Measurements from ENCODE around the gene KCNC2. TPM values are rescaled to one million over a fixed set of nuclear protein-coding genes. Genes with fewer than 3 reads are reported as not detected.
A peak's percentile ranks its signal among the peaks of the same experiment; 100 is the strongest.

The KCNC2 gene
- total and polyA plus RNA-seq, 11 donors, result not detected

DNA sequence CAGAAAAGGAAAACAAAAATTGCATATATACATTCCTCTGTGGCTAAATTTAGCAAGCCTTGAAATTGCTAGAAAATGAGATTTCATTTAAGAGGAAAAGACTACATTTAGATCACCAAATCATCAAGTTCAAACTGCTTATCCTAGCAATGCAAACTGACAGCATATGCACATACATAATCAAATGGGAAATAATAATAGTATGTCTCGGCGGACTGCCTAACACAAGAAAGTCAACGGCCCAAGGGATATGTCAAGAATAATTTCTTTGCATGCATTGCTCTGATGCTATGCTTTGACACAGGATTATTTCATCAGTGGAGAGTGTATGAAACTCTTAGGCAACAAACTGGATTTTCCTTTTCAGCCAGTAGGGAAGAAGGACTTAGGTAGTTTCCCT, 107.9 kb downstream of the KCNC2 start:
- ATAC-seq (no peak), DNase-seq (no peak)
- H3K27me3 ChIP-seq, result no peaks in the 10 kb centered on the region
- no peaks in the 10 kb centered on the region for H3K36me3 ChIP-seq
- no peaks in the 10 kb centered on the region for H3K4me1 ChIP-seq
- no peak overlapping the region for H3K4me3 ChIP-seq
- 78 to 91% (median 88%) methylated on average over 3 of the region's 3 CpGs for WGBS, 4 donors
- intact Hi-C loops (cut with DNase I), result no loop called here
- no peak overlapping the region for H3K27ac ChIP-seq
- no peaks in the 10 kb centered on the region for H3K9me3 ChIP-seq
- TF ChIP-seq POLR2A (IDR thresholded peaks at IDR 0.05), result no peak
- TF ChIP-seq, protein P1, sequence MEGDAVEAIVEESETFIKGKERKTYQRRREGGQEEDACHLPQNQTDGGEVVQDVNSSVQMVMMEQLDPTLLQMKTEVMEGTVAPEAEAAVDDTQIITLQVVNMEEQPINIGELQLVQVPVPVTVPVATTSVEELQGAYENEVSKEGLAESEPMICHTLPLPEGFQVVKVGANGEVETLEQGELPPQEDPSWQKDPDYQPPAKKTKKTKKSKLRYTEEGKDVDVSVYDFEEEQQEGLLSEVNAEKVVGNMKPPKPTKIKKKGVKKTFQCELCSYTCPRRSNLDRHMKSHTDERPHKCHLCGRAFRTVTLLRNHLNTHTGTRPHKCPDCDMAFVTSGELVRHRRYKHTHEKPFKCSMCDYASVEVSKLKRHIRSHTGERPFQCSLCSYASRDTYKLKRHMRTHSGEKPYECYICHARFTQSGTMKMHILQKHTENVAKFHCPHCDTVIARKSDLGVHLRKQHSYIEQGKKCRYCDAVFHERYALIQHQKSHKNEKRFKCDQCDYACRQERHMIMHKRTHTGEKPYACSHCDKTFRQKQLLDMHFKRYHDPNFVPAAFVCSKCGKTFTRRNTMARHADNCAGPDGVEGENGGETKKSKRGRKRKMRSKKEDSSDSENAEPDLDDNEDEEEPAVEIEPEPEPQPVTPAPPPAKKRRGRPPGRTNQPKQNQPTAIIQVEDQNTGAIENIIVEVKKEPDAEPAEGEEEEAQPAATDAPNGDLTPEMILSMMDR (IDR thresholded peaks at IDR 0.05), result no peak

DNA sequence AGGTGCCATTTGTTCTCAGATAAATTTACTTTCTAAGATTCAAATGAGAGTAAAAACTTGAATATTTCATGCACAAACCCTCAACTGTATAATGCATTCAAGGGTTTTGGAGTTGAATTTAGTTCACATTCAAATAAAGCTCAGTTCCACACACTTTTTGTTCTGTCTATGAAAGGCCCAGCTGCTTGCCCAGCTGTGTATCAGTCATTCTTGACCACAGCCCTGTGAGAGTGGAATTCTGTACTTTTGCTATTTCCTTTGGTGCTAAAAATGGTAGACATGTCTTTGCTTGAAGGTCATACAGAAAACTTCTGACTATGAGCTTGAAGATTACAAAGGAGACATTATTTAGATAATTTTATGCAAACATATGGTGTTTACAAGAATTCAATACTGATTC, 110.4 kb downstream of the KCNC2 start:
- Histone ChIP-seq H3K4me1 (no peaks in the 10 kb centered on the region), H3K27me3 (no peaks in the 10 kb centered on the region), H3K9me3 (no peaks in the 10 kb centered on the region), H3K4me3 (no peak overlapping the region), H3K36me3 (no peaks in the 10 kb centered on the region), H3K27ac (no peak overlapping the region)
- ATAC-seq (no peak), DNase-seq (no peak)
- intact Hi-C loops (cut with DNase I), result no loop called here
- TF ChIP-seq, protein P1 (IDR thresholded peaks at IDR 0.05), result no peak

DNA sequence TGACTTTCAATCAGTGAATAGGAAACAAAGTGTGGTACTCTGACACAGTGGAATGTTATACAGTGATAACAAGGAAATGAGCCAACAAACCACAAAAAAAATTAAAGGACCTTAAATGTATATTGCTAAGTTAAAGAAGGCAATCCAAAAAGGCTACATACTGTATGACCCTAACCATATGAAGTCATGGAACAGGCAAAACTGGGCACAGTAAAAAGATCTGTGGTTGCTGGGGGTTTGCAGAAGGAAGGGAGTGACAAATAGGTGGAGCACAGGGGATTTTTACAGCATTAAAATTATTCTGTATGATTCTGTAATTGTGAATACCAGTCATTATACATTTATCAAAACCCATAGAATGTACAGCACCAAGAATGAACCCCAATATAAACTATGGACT, 112.6 kb downstream of the KCNC2 start:
- DNase-seq (no peak), ATAC-seq (no peak)
- H3K36me3 ChIP-seq, result no peaks in the 10 kb centered on the region
- TF ChIP-seq, protein P1 (IDR thresholded peaks at IDR 0.05), result no peak
- no peak for TF ChIP-seq POLR2A (IDR thresholded peaks at IDR 0.05)
- intact Hi-C loops (cut with DNase I), result no loop called here
- H3K4me3 ChIP-seq, result no peak overlapping the region
- no peaks in the 10 kb centered on the region for H3K27me3 ChIP-seq
- no peaks in the 10 kb centered on the region for H3K4me1 ChIP-seq
- H3K9me3 ChIP-seq, result no peaks in the 10 kb centered on the region
- no peak overlapping the region for H3K27ac ChIP-seq

DNA sequence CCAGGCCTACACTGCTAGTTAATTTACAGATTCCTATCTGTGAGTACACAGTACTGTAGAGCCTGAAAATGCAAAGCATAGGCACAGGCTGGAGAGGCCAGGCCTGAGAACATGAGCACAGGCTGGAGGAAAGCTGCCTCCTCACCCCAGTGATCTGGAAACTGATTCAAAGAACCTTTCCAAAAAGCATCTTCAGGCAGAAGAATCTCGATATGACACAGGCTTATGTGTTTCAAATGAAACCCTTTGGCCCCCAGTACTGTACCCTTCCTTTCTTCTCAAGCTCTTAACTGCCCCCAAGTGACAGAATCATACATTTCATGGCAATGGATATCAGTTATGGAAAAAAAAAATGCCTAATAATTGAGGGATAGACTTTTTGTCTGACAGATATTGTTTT, 122.0 kb downstream of the KCNC2 start:
- no peak overlapping the region for H3K27ac ChIP-seq
- ATAC-seq, result no peak
- intact Hi-C loops (cut with DNase I), result no loop called here
- H3K27me3 ChIP-seq, result no peaks in the 10 kb centered on the region
- H3K4me1 ChIP-seq, result peaks cover 0 to 2% (median 0%) of the 10 kb centered on the region in 12 donors
- 37 to 54% (median 46%) methylated on average over 1 of the region's 1 CpG for WGBS, 4 donors
- H3K9me3 ChIP-seq, result no peaks in the 10 kb centered on the region
- H3K4me3 ChIP-seq, result no peak overlapping the region
- H3K36me3 ChIP-seq, result no peaks in the 10 kb centered on the region
- DNase-seq, result no peak
- TF ChIP-seq POLR2A (IDR thresholded peaks at IDR 0.05), result no peak
- TF ChIP-seq, protein P1 (IDR thresholded peaks at IDR 0.05), result peak in 1 of 12 donors; percentile 11

All from heart left ventricle (tissue), 16 donors.